BLaER1 (cell line): ENCODE data around the gene OR2T11.

ENCODE experiments used
- H3K27ac ChIP-seq: shearing (Covaris generic); formaldehyde crosslinking; 2 replicates; pipeline ENCODE4 v1.8.1; 2022
- H3K27me3 ChIP-seq: shearing (Covaris generic); formaldehyde crosslinking; 2 replicates; pipeline ENCODE4 v1.8.1; 2022
- H3K36me3 ChIP-seq: shearing (Covaris generic); formaldehyde crosslinking; 2 replicates; pipeline ENCODE4 v1.8.1; 2022
- H3K4me1 ChIP-seq: shearing (Covaris generic); formaldehyde crosslinking; 2 replicates; pipeline ENCODE4 v1.8.1; 2022
- H3K4me2 ChIP-seq: shearing (Covaris generic); formaldehyde crosslinking; 2 replicates; pipeline ENCODE4 v1.8.1; 2022
- H3K4me3 ChIP-seq: shearing (Covaris generic); formaldehyde crosslinking; 2 replicates; pipeline ENCODE4 v1.8.1; 2022
- H3K9ac ChIP-seq: shearing (Covaris generic); formaldehyde crosslinking; 2 replicates; pipeline ENCODE4 v1.8.1; 2022
- H3K9me3 ChIP-seq: shearing (Covaris generic); formaldehyde crosslinking; 2 replicates; pipeline ENCODE4 v1.8.1; 2022
- H4K20me1 ChIP-seq: shearing (Covaris generic); formaldehyde crosslinking; 2 replicates; pipeline ENCODE4 v1.8.1; 2022
- Cebpa-rat ChIP-seq: shearing (Covaris generic); IDR thresholded peaks from 2 replicates; pipeline ENCODE4 v1.8.1; 2022

The OR2T11 gene

DNA sequence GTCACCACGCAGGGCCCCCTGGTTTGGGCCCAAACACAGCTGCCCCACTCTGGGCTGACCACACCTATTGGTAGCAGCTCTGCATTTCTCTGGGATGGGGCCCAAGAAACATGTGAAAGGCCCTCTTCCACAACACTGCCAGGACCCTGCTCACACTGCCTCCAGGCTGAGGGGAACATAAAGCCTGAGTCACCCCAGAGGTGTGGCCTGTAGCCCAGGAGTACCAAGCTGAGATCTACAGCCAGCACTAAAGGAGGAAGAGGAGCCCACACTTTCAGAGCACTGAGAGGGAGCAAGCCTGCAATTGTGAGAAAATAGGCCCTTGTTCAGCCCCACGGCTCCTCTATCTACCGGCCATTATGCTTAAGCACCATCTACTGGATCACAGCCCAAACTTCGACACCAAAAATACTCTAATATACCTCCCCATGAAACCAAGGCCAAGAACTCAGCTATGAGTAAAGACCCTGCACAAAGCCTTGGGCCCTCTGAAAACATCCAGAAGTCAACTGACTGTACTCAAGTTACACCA, 22.9 kb downstream of the OR2T11 start:
- Histone ChIP-seq H3K4me1 (no peaks in the 10 kb centered on the region), H3K9ac (no peak overlapping the region), H3K9me3 (no peaks in the 10 kb centered on the region), H3K36me3 (no peaks in the 10 kb centered on the region), H3K27me3 (no peaks in the 10 kb centered on the region), H3K27ac (no peak overlapping the region), H3K4me2 (no peak overlapping the region), H4K20me1 (no peaks in the 10 kb centered on the region), H3K4me3 (no peak overlapping the region)
- TF ChIP-seq Cebpa-rat: no peak

DNA sequence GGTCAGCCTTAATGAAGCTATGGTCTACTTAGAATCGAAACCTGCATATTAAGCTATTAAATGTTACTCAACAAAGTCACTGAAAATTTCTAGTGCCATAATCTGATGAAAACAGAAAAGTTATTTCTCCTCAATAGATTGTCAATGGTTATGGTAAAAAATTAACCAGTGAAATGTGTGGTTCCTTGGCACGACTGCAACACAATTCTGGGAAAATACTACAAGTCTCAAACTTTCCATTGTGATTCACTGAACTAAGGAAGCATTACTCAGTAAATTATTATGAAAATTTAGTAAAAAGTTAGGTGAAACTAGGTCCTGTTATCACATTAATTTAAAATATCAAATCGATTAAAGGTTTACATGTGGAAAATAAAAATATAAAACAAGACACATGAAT, 24.6 kb downstream of the OR2T11 start:
- H3K4me2 ChIP-seq: no peak overlapping the region
- H3K27ac ChIP-seq: no peak overlapping the region
- TF ChIP-seq Cebpa-rat: no peak
- no peaks in the 10 kb centered on the region for H3K27me3 ChIP-seq
- H3K9me3 ChIP-seq: no peaks in the 10 kb centered on the region
- H4K20me1 ChIP-seq: no peaks in the 10 kb centered on the region
- no peaks in the 10 kb centered on the region for H3K36me3 ChIP-seq
- no peaks in the 10 kb centered on the region for H3K4me1 ChIP-seq
- no peak overlapping the region for H3K9ac ChIP-seq
- H3K4me3 ChIP-seq: no peak overlapping the region

DNA sequence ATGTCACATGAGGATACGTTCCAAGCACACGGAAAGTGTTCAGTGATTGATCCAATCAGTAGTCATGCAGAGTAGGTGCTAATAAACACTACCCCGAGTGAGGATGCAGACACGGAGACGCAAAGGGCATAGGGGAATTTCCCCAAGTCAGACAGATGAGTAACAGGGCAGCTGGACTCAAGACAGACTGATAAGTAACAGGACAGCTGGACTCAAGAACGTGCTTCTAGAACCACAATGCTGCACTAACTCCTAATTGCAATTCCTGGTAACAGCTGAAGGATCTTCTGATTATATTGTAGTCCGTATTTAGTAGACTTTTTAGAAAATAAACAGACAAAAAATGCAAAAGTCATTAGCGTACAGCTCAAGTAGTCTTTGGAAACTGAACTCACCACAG, 35.5 kb downstream of the OR2T11 start:
- Histone ChIP-seq H3K9me3 (0 out of 2 replicates have a peak, but pooled peaks cover 4% of the 10 kb centered on the region), H3K27me3 (no peaks in the 10 kb centered on the region), H3K9ac (no peak overlapping the region), H3K36me3 (no peaks in the 10 kb centered on the region), H4K20me1 (no peaks in the 10 kb centered on the region), H3K4me3 (no peak overlapping the region), H3K4me2 (no peak overlapping the region), H3K4me1 (peaks cover 5% of the 10 kb centered on the region; the same call in 1 of the 2 replicates), H3K27ac (no peak overlapping the region)
- TF ChIP-seq Cebpa-rat: no peak

DNA sequence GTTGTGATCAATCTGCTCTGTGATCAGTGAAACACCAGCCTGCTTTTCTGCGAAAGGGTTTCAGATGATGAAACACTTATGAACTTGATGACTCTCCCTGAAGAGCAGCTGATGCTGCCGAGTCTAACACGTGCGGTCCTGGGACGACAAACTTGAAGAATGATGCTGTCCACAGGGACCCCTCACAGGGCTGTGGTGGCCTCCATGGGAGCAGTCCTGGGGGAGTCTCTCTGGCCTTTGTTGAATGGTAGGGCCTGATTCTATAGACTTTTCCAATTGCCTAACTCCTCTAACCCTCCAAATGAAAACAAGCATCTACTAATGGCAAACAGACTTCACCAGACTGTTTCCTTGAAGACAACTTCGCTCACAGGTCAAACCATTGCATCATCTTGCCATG, 37.3 kb downstream of the OR2T11 start, which contains the start of gene OR2T10:
Gene OR2T10, minus strand, starts transcription at position 112 of the 400 bp plus-strand sequence. CDS start 3,932 bp downstream, outside the sequence.
- Histone ChIP-seq H3K4me1 (peaks cover 5% of the 10 kb centered on the region; the same call in 1 of the 2 replicates), H3K4me2 (no peak within 1 kb of the TSS), H3K9ac (no peak within 1 kb of the TSS), H3K9me3 (no peaks in the 10 kb centered on the region), H3K27ac (no peak within 1 kb of the TSS), H3K4me3 (no peak within 1 kb of the TSS), H4K20me1 (no peaks in the 10 kb centered on the region), H3K27me3 (no peaks in the 10 kb centered on the region), H3K36me3 (no peaks in the 10 kb centered on the region)
- TF ChIP-seq Cebpa-rat: no peak

DNA sequence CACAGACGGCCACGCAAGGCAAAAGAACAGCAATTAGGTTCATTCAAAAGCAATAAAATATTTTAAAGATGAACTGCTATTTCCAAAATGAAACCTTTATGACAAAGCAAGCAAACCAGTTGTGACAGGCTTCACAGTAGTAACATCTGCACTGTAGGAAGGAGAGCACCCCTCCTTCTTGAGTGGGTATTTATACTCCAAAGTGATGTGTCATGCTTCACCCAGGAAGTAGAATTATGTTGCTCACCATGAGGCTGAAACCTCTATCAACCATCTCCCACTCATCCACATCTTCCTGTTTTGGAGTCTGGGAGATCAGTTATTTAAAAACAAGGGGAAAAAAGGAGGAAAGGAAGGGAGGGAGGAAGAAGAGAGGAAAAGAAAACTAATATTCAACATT, 38.3 kb downstream of the OR2T11 start:
- Histone ChIP-seq H4K20me1 (no peaks in the 10 kb centered on the region), H3K27me3 (no peaks in the 10 kb centered on the region), H3K4me1 (peaks cover 5% of the 10 kb centered on the region; the same call in 1 of the 2 replicates), H3K4me2 (no peak overlapping the region), H3K27ac (no peak overlapping the region), H3K4me3 (no peak overlapping the region), H3K36me3 (no peaks in the 10 kb centered on the region), H3K9me3 (no peaks in the 10 kb centered on the region), H3K9ac (no peak overlapping the region)
- TF ChIP-seq Cebpa-rat: no peak

- Histone ChIP-seq H3K9me3 (no peaks in the 10 kb centered on the region), H3K4me2 (no peak overlapping the region), H3K9ac (no peak overlapping the region), H3K36me3 (no peaks in the 10 kb centered on the region), H4K20me1 (no peaks in the 10 kb centered on the region), H3K27me3 (no peaks in the 10 kb centered on the region), H3K27ac (no peak overlapping the region), H3K4me1 (peaks cover 5% of the 10 kb centered on the region; the same call in 1 of the 2 replicates), H3K4me3 (no peak overlapping the region)
- TF ChIP-seq Cebpa-rat: no peak
Measured at GRCh38 chr1:248593226-248593625, 41.7 kb downstream of the OR2T11 start.

DNA sequence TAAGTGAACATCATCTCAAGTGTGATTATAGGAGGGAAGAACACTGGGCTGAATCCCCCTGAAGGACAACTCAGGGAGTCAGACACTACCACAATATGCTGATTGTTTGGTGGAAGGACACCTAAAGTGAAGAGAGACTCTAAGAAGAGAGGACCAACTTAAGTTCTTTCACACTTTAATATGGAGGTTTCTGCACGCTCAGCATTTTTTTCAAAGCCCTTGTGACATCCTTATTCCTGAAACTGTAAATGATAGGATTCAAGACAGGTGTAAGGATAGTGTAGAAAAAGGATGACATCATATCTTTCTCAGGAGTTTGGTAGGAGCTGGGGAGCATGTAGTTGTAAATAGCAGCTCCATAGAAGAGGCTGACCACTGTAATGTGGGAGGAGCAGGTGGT, 42.2 kb downstream of the OR2T11 start:
- H4K20me1 ChIP-seq: no peaks in the 10 kb centered on the region
- no peaks in the 10 kb centered on the region for H3K9me3 ChIP-seq
- no peak overlapping the region for H3K4me2 ChIP-seq
- peaks cover 5% of the 10 kb centered on the region; the same call in 1 of the 2 replicates for H3K4me1 ChIP-seq
- H3K27ac ChIP-seq: no peak overlapping the region
- no peaks in the 10 kb centered on the region for H3K36me3 ChIP-seq
- no peaks in the 10 kb centered on the region for H3K27me3 ChIP-seq
- no peak overlapping the region for H3K4me3 ChIP-seq
- no peak overlapping the region for H3K9ac ChIP-seq
- TF ChIP-seq Cebpa-rat: no peak

DNA sequence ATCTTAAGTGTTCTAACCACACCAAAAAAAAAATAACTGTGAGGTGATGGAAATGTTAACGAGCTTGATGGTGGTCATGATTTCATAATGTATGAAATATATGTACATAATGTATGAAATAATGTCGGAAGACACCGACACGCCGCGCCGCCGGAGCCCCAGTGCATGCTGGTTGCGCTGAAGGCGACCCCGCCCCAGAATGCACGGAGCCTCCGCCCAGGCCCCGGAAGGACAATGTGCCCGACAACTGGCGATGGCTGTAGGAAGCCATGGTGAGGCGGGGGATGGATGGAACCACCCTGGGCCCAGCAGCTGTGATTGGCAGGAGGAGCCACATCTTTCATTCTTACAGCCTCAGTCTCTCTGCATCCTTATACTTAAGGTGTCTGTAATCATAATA, 44.8 kb downstream of the OR2T11 start:
- no peaks in the 10 kb centered on the region for H3K9me3 ChIP-seq

GRCh38 chr1:248589334-248589733, 45.6 kb downstream of the OR2T11 start:
- Histone ChIP-seq H3K27ac (no peak overlapping the region), H3K4me2 (no peak overlapping the region), H3K4me1 (no peaks in the 10 kb centered on the region), H3K4me3 (no peak overlapping the region), H3K9ac (no peak overlapping the region), H3K9me3 (no peaks in the 10 kb centered on the region), H3K36me3 (no peaks in the 10 kb centered on the region), H3K27me3 (no peaks in the 10 kb centered on the region), H4K20me1 (no peaks in the 10 kb centered on the region)
- no peak for TF ChIP-seq Cebpa-rat

More for the DNA sequence above, 44.8 kb downstream of the OR2T11 start:
- H3K27me3 ChIP-seq: no peaks in the 10 kb centered on the region
- H4K20me1 ChIP-seq: no peaks in the 10 kb centered on the region
- H3K4me3 ChIP-seq: no peak overlapping the region
- no peak overlapping the region for H3K9ac ChIP-seq
- no peaks in the 10 kb centered on the region for H3K4me1 ChIP-seq
- no peak overlapping the region for H3K4me2 ChIP-seq
- no peak overlapping the region for H3K27ac ChIP-seq
- TF ChIP-seq Cebpa-rat: no peak
- H3K36me3 ChIP-seq: no peaks in the 10 kb centered on the region

GRCh38 chr1:248585266-248585665, 49.6 kb downstream of the OR2T11 start:
- H3K9me3 ChIP-seq: no peaks in the 10 kb centered on the region
- no peaks in the 10 kb centered on the region for H3K36me3 ChIP-seq
- H3K9ac ChIP-seq: no peak overlapping the region
- no peak overlapping the region for H3K4me2 ChIP-seq
- H3K4me1 ChIP-seq: no peaks in the 10 kb centered on the region
- no peak overlapping the region for H3K4me3 ChIP-seq
- TF ChIP-seq Cebpa-rat: no peak
- no peak overlapping the region for H3K27ac ChIP-seq
- H4K20me1 ChIP-seq: no peaks in the 10 kb centered on the region
- no peaks in the 10 kb centered on the region for H3K27me3 ChIP-seq
